ENCODE data around the gene NDFIP1. TPM values are rescaled to one million over a fixed set of nuclear protein-coding genes. Genes with fewer than 3 reads are reported as not detected.

The NDFIP1 gene
- total RNA-seq, 4 donors from 2014 or later = 91.7 to 101 (median 97.0) TPM

GRCh38 chr5:142131394-142131793 is 22.8 kb downstream of the NDFIP1 start:
- TF ChIP-seq CTCF (IDR thresholded peaks at IDR 0.05; ENCODE audit: low read depth) = no peak

GRCh38 chr5:142132916-142133315 is 24.3 kb downstream of the NDFIP1 start:
- TF ChIP-seq CTCF (IDR thresholded peaks at IDR 0.05; ENCODE audit: low read depth) = no peak

GRCh38 chr5:142133330-142134206 is 25.0 kb downstream of the NDFIP1 start:
- no peak for TF ChIP-seq CTCF (IDR thresholded peaks at IDR 0.05; ENCODE audit: low read depth)

- TF ChIP-seq CTCF (IDR thresholded peaks at IDR 0.05; ENCODE audit: low read depth) = no peak
Observed at GRCh38 chr5:142134331-142135010, 25.9 kb downstream of the NDFIP1 start.

- TF ChIP-seq CTCF (IDR thresholded peaks at IDR 0.05; ENCODE audit: low read depth) = no peak
Observed at GRCh38 chr5:142141463-142141862, 32.9 kb downstream of the NDFIP1 start.

GRCh38 chr5:142143878-142144277 is 35.3 kb downstream of the NDFIP1 start:
- no peak for TF ChIP-seq CTCF (IDR thresholded peaks at IDR 0.05; ENCODE audit: low read depth)
